SU-DHL-6 (cell line): ENCODE data around the gene SELENON.

Experiments used
- H2AFZ ChIP-seq: fragments of 200-600 bp; sonication (generic); 2 replicates; pipeline ENCODE4 v1.6.1; 2014; ENCODE audit warnings: low read depth, mild to moderate bottlenecking, moderate library complexity, mixed read lengths, antibody characterized with exemption, low read length; ENCODE audit not compliant: severe bottlenecking
- H3F3A ChIP-seq: fragments of 200-600 bp; shearing (Covaris generic); 2 replicates; pipeline ENCODE4 v1.6.0; 2016; ENCODE audit warnings: antibody characterized with exemption, mild to moderate bottlenecking; ENCODE audit not compliant: insufficient read depth
- H3K27ac ChIP-seq: fragments of 200-600 bp; sonication (generic); 2 replicates; pipeline ENCODE4 v1.5.1; 2016; ENCODE audit warnings: low read depth, mild to moderate bottlenecking, low read length, moderate library complexity, mixed read lengths
- H3K27me3 ChIP-seq: fragments of 200-600 bp; sonication (generic), shearing (Covaris generic); 2 replicates; pipeline ENCODE4 v1.6.0; 2014; ENCODE audit warnings: mild to moderate bottlenecking, low read length
- H3K36me3 ChIP-seq: fragments of 200-600 bp; sonication (generic); 2 replicates; pipeline ENCODE4 v1.6.1; 2014; ENCODE audit warnings: mild to moderate bottlenecking, low read length, mixed read lengths
- H3K4me2 ChIP-seq: fragments of 300-600, 200-600 bp; shearing (Covaris generic), sonication (generic); 2 replicates; pipeline ENCODE4 v1.6.0; 2014; ENCODE audit warnings: low read length, low read depth, mild to moderate bottlenecking; ENCODE audit not compliant: poor library complexity, severe bottlenecking
- H3K4me3 ChIP-seq: fragments of 200-600 bp; sonication (generic); 2 replicates; pipeline ENCODE4 v1.5.1; 2014; ENCODE audit warnings: antibody characterized with exemption, low read length, mild to moderate bottlenecking, mixed read lengths; ENCODE audit not compliant: insufficient read depth, poor library complexity, severe bottlenecking
- H3K79me2 ChIP-seq: fragments of 200-600 bp; sonication (generic); 2 replicates; pipeline ENCODE4 v1.6.1; 2014; ENCODE audit warnings: mild to moderate bottlenecking, low read length, moderate library complexity; ENCODE audit not compliant: insufficient read depth
- H3K9ac ChIP-seq: fragments of 200-600 bp; sonication (generic); 2 replicates; pipeline ENCODE4 v1.7.0; 2014; ENCODE audit warnings: mild to moderate bottlenecking, low read length
- H3K9me2 ChIP-seq: fragments of 200-600 bp; sonication (generic); replicated peaks from 2 replicates; pipeline ENCODE4 v1.6.1; 2014; ENCODE audit warnings: low read length; ENCODE audit not compliant: insufficient read depth
- H3K9me3 ChIP-seq: fragments of 200-600 bp; sonication (generic); 2 replicates; pipeline ENCODE4 v1.6.1; 2014; ENCODE audit warnings: low read length, mixed read lengths; ENCODE audit not compliant: insufficient read depth
- H4K20me1 ChIP-seq: fragments of 200-600 bp; sonication (generic); 2 replicates; pipeline ENCODE4 v1.6.1; 2014; ENCODE audit warnings: low read depth, mild to moderate bottlenecking, antibody characterized with exemption, low read length, moderate library complexity, mixed read lengths
- EZH2phosphoT487 ChIP-seq: fragments of 200-600 bp; sonication (generic), shearing (Covaris generic); conservative IDR thresholded peaks from 2 replicates; pipeline ENCODE4 v1.6.1; 2018; ENCODE audit warnings: mild to moderate bottlenecking, antibody characterized with exemption, low read length, moderate library complexity, mixed read lengths
- TF ChIP-seq, protein P1 (sequence below): fragments of 200-600 bp; sonication (generic); IDR thresholded peaks from one replicate; pipeline ENCODE4 v1.5.1; 2017; ENCODE audit warnings: antibody characterized with exemption, mild to moderate bottlenecking, low read length, moderate library complexity; ENCODE audit not compliant: insufficient read depth, poor library complexity, severe bottlenecking

The SELENON gene

GRCh38 chr1:25786887-25787759 is 12.9 kb upstream of the SELENON start:
- Histone ChIP-seq H2AFZ (no peak overlapping the region), H3K36me3 (no peaks in the 10 kb centered on the region), H3K9ac (no peak overlapping the region), H3K9me3 (no peaks in the 10 kb centered on the region), H3K27me3 (no peaks in the 10 kb centered on the region), H3K27ac (no peak overlapping the region), H3K4me3 (no peak overlapping the region), H3K9me2 (no peaks in the 10 kb centered on the region), H3F3A (no peaks in the 10 kb centered on the region), H3K79me2 (no peaks in the 10 kb centered on the region), H3K4me2 (no peak overlapping the region), H4K20me1 (no peaks in the 10 kb centered on the region)
- TF ChIP-seq, protein P1, sequence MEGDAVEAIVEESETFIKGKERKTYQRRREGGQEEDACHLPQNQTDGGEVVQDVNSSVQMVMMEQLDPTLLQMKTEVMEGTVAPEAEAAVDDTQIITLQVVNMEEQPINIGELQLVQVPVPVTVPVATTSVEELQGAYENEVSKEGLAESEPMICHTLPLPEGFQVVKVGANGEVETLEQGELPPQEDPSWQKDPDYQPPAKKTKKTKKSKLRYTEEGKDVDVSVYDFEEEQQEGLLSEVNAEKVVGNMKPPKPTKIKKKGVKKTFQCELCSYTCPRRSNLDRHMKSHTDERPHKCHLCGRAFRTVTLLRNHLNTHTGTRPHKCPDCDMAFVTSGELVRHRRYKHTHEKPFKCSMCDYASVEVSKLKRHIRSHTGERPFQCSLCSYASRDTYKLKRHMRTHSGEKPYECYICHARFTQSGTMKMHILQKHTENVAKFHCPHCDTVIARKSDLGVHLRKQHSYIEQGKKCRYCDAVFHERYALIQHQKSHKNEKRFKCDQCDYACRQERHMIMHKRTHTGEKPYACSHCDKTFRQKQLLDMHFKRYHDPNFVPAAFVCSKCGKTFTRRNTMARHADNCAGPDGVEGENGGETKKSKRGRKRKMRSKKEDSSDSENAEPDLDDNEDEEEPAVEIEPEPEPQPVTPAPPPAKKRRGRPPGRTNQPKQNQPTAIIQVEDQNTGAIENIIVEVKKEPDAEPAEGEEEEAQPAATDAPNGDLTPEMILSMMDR: no peak
- TF ChIP-seq EZH2phosphoT487: no peak

DNA sequence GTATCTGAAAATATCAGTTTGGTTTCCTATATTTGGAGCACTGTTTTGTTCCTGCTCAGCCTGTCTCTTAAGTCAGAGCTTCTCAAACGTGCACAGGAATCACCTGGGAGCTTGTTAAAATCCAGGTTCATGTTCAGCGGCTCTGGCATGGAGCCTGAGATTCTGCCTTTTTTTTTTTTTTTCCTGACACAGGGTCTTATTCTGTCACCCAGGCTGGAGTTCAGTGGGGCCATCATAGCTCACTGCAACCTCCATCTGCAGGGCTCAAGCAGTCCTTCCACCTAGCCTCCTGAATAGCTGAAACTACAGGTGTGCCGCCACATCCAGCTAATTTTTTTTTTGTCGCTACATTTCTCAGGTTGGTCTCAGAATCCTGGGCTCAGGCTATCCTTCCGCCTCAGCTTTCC is 12.2 kb upstream of the SELENON start:
- no peaks in the 10 kb centered on the region for H3K79me2 ChIP-seq
- H3K27me3 ChIP-seq: no peaks in the 10 kb centered on the region
- H3K9me2 ChIP-seq: no peaks in the 10 kb centered on the region
- H4K20me1 ChIP-seq: no peaks in the 10 kb centered on the region
- H3K9ac ChIP-seq: no peak overlapping the region
- no peak overlapping the region for H2AFZ ChIP-seq
- TF ChIP-seq EZH2phosphoT487: no peak
- TF ChIP-seq, protein P1: no peak
- H3K4me2 ChIP-seq: no peak overlapping the region
- H3K27ac ChIP-seq: no peak overlapping the region
- H3K36me3 ChIP-seq: no peaks in the 10 kb centered on the region
- H3K9me3 ChIP-seq: no peaks in the 10 kb centered on the region
- no peaks in the 10 kb centered on the region for H3F3A ChIP-seq
- no peak overlapping the region for H3K4me3 ChIP-seq

GRCh38 chr1:25790472-25790871 is 9.5 kb upstream of the SELENON start:
- Histone ChIP-seq H3K4me2 (no peak overlapping the region), H3K4me3 (no peak overlapping the region), H3K79me2 (no peaks in the 10 kb centered on the region), H3K27me3 (no peaks in the 10 kb centered on the region), H3K27ac (no peak overlapping the region), H2AFZ (no peak overlapping the region), H4K20me1 (no peaks in the 10 kb centered on the region), H3K36me3 (no peaks in the 10 kb centered on the region), H3K9me2 (no peaks in the 10 kb centered on the region), H3K9ac (no peak overlapping the region), H3F3A (no peaks in the 10 kb centered on the region), H3K9me3 (no peaks in the 10 kb centered on the region)
- TF ChIP-seq, protein P1: no peak
- TF ChIP-seq EZH2phosphoT487: no peak
